Measurements from ENCODE around the gene RCOR2. TPM values are rescaled to one million over a fixed set of nuclear protein-coding genes. Genes with fewer than 3 reads are reported as not detected.

The RCOR2 gene
- total RNA-seq, 1 experiment from 2014 or later: 77.4 TPM

- TF ChIP-seq ARID4B (CRISPR knock-in tag; IDR thresholded peaks at IDR 0.05; ENCODE audit: borderline replicate concordance) (no peak), CDX4 (CRISPR knock-in tag; IDR thresholded peaks at IDR 0.05; ENCODE audit: borderline replicate concordance) (no peak), ZNF532 (CRISPR knock-in tag; IDR thresholded peaks at IDR 0.05; ENCODE audit: borderline replicate concordance) (no peak), ZNF281 (CRISPR knock-in tag; IDR thresholded peaks at IDR 0.05) (no peak), ZNF317 (CRISPR knock-in tag; IDR thresholded peaks at IDR 0.05; ENCODE audit: borderline replicate concordance, low read depth) (no peak), ELF4 (CRISPR knock-in tag; IDR thresholded peaks at IDR 0.05; ENCODE audit: low read depth) (no peak), JUN (CRISPR knock-in tag; IDR thresholded peaks at IDR 0.05) (no peak), ZNF512 (CRISPR knock-in tag; IDR thresholded peaks at IDR 0.05; ENCODE audit: borderline replicate concordance) (no peak)
These were observed 2.8 kb downstream of the RCOR2 start (continued) for GRCh38 chr11:63913866-63914830.

GRCh38 chr11:63912678-63913077 lies 4.3 kb downstream of the RCOR2 start:
- Mint-ChIP-seq H3K4me3 (no peak overlapping the region), H3K27me3 (ENCODE audit: low read depth) (no peaks in the 10 kb centered on the region), H3K27ac (peak overlapping the region; percentile 85), H3K9me3 (no peaks in the 10 kb centered on the region), H3K4me1 (peaks cover 42% of the 10 kb centered on the region), H3K36me3 (peaks cover 18% of the 10 kb centered on the region)
- TF ChIP-seq FOXJ3 (CRISPR knock-in tag; IDR thresholded peaks at IDR 0.05; ENCODE audit: borderline replicate concordance) (no peak), ZNF671 (CRISPR knock-in tag; IDR thresholded peaks at IDR 0.05) (0 out of 2 replicates have a peak, but pooled peaks have one; percentile 33)
- CTCF ChIA-PET: interaction anchor here (0.8 to 6.5 kb wide), 3 partner anchors 11 to 75 kb away, joined by 5 to 56 read pairs (median 6); no protein-coding TSS in a partner anchor
- no peak for ATAC-seq
- POLR2A ChIA-PET: no interaction called here
- no peak for DNase-seq (ENCODE audit: low spot score)
